Amniotic stem cell (primary cell): ENCODE measurements around the gene BCAS1.
"Not testable (repeated sequence)": the region's sequence is repeated elsewhere in the genome, so short reads cannot be mapped to it uniquely, and the experiment has no call there.

Source experiments
- DNase-seq: peaks from one replicate; lab custom pipeline; 2025; lab: John Stamatoyannopoulos, UW

BCAS1 gene

GRCh38 chr20:53941680-53942471, 128.5 kb downstream of the BCAS1 start:
- DNase-seq = no peak

GRCh38 chr20:53940907-53941545, 129.4 kb downstream of the BCAS1 start:
- DNase-seq = peak; percentile 48

- no peak for DNase-seq
Measured at GRCh38 chr20:53940360-53940702, 130.1 kb downstream of the BCAS1 start.

GRCh38 chr20:53939572-53940359, 130.6 kb downstream of the BCAS1 start:
- DNase-seq = peak; percentile 81

GRCh38 chr20:53939190-53939571, 131.2 kb downstream of the BCAS1 start:
- no peak for DNase-seq

- no peak for DNase-seq
Measured at GRCh38 chr20:53938739-53939138, 131.7 kb downstream of the BCAS1 start.

GRCh38 chr20:53937929-53938367, 132.4 kb downstream of the BCAS1 start:
- DNase-seq = no peak

GRCh38 chr20:53937339-53937741, 133.1 kb downstream of the BCAS1 start:
- DNase-seq = no peak

GRCh38 chr20:53935344-53936084, 134.9 kb downstream of the BCAS1 start:
- DNase-seq = no peak

GRCh38 chr20:53934421-53935343, 135.7 kb downstream of the BCAS1 start:
- peak; percentile 53 for DNase-seq

- no peak for DNase-seq
Measured at GRCh38 chr20:53933232-53933846, 137.1 kb downstream of the BCAS1 start.

GRCh38 chr20:53932655-53933192, 137.7 kb downstream of the BCAS1 start:
- not testable (repeated sequence) for DNase-seq

GRCh38 chr20:53931597-53931996, 138.8 kb downstream of the BCAS1 start:
- no peak for DNase-seq

GRCh38 chr20:53930651-53931504, 139.5 kb downstream of the BCAS1 start:
- DNase-seq = no peak

GRCh38 chr20:53929974-53930650, 140.3 kb downstream of the BCAS1 start:
- no peak for DNase-seq

GRCh38 chr20:53929399-53929798, 141.0 kb downstream of the BCAS1 start:
- DNase-seq = no peak

GRCh38 chr20:53927990-53928389, 142.4 kb downstream of the BCAS1 start:
- DNase-seq = no peak

- DNase-seq = peak; percentile 56
Measured at GRCh38 chr20:53926428-53927028, 143.9 kb downstream of the BCAS1 start.
